H1 (cell line): ENCODE results near the gene CISH.

ENCODE experiments used
- ATF2 ChIP-seq: IDR thresholded peaks from 2 replicates; pipeline ENCODE4 v1.6.1; 2012; ENCODE audit warnings: low read length, inconsistent platforms
- EZH2 ChIP-seq: fragments of 200-600 bp; sonication (generic); IDR thresholded peaks from 2 replicates; pipeline ENCODE4 v1.7.1; 2012; ENCODE audit warnings: low read depth, mild to moderate bottlenecking, moderate library complexity, low read length, inconsistent platforms; ENCODE audit not compliant: severe bottlenecking
- GABPA ChIP-seq: IDR thresholded peaks from 2 replicates; pipeline ENCODE4 v1.6.1; 2011; ENCODE audit warnings: mild to moderate bottlenecking, low read length, moderate library complexity, borderline replicate concordance; ENCODE audit not compliant: insufficient read depth
- MAFK ChIP-seq: IDR thresholded peaks from 2 replicates; pipeline ENCODE4 v1.6.1; 2012; ENCODE audit warnings: low read depth, mild to moderate bottlenecking, improper control_type of control experiment, low read length
- PHF8 ChIP-seq: fragments of 200-600 bp; sonication (generic); conservative IDR thresholded peaks from 2 replicates; pipeline ENCODE4 v1.7.1; 2012; ENCODE audit warnings: low read depth, mild to moderate bottlenecking, inconsistent platforms, low read length, moderate library complexity
- POLR2A ChIP-seq, 2 experiments: IDR thresholded peaks; 1 replicate in 1 of 2; 2 replicates in 1 of 2; pipeline ENCODE4 v1.6.1; 2011; ENCODE audit warnings: low read depth in 2 of 2, low read length in 2 of 2, mild to moderate bottlenecking in 2 of 2; ENCODE audit errors: control extremely low read depth in 1 of 2
- POU5F1 ChIP-seq: IDR thresholded peaks from 2 replicates; pipeline ENCODE4 v1.6.1; 2011; ENCODE audit warnings: low read depth, mild to moderate bottlenecking, low read length, moderate library complexity
- RFX5 ChIP-seq: IDR thresholded peaks from 2 replicates; pipeline ENCODE4 v1.6.1; 2011; ENCODE audit warnings: low read depth, low read length, improper control_type of control experiment, borderline replicate concordance
- SIN3A ChIP-seq, 2 experiments: IDR thresholded peaks in 1 of 2; conservative IDR thresholded peaks in 1 of 2; 2 replicates each; pipeline ENCODE4 v1.6.1; 2011 to 2012; ENCODE audit warnings: low read length in 2 of 2, improper control_type of control experiment in 1 of 2, low read depth in 1 of 2, mild to moderate bottlenecking in 1 of 2
- SP2 ChIP-seq: IDR thresholded peaks from 2 replicates; pipeline ENCODE4 v1.6.1; 2012; ENCODE audit warnings: mild to moderate bottlenecking, low read length, inconsistent platforms
- TF ChIP-seq, protein P1 (sequence below), 3 experiments: IDR thresholded peaks; 1 replicate in 2 of 3; 2 replicates in 1 of 3; pipeline versions ENCODE4 v1.5.1 to v1.6.1; 2011; ENCODE audit warnings: low read length in 3 of 3, mild to moderate bottlenecking in 3 of 3, inconsistent platforms in 2 of 3, low read depth in 1 of 3, moderate library complexity in 1 of 3; ENCODE audit not compliant: insufficient read depth in 1 of 3; ENCODE audit errors: control extremely low read depth in 1 of 3

GRCh38 chr3:50581459-50581842 lies 30.1 kb downstream of the CISH start:
- TF ChIP-seq POU5F1 = no peak
- no peak for TF ChIP-seq POLR2A (IDR thresholded peaks at IDR 0.05; ENCODE audit: control extremely low read depth in 1 of 2, low read depth in 2 of 2, low read length in 2 of 2)
- TF ChIP-seq SIN3A (conservative IDR thresholded peaks at IDR 0.05 in 1 of 2, IDR thresholded peaks at IDR 0.05 in 1 of 2; ENCODE audit: low read depth in 1 of 2, low read length in 2 of 2) = no peak
- TF ChIP-seq SP2 = no peak
- TF ChIP-seq EZH2 = no peak
- no peak for TF ChIP-seq GABPA
- TF ChIP-seq, protein P1, sequence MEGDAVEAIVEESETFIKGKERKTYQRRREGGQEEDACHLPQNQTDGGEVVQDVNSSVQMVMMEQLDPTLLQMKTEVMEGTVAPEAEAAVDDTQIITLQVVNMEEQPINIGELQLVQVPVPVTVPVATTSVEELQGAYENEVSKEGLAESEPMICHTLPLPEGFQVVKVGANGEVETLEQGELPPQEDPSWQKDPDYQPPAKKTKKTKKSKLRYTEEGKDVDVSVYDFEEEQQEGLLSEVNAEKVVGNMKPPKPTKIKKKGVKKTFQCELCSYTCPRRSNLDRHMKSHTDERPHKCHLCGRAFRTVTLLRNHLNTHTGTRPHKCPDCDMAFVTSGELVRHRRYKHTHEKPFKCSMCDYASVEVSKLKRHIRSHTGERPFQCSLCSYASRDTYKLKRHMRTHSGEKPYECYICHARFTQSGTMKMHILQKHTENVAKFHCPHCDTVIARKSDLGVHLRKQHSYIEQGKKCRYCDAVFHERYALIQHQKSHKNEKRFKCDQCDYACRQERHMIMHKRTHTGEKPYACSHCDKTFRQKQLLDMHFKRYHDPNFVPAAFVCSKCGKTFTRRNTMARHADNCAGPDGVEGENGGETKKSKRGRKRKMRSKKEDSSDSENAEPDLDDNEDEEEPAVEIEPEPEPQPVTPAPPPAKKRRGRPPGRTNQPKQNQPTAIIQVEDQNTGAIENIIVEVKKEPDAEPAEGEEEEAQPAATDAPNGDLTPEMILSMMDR (IDR thresholded peaks at IDR 0.05; ENCODE audit: control extremely low read depth in 1 of 3, insufficient read depth in 1 of 3, low read depth in 1 of 3, low read length in 3 of 3) = no peak
- no peak for TF ChIP-seq ATF2
- TF ChIP-seq MAFK = no peak
- TF ChIP-seq RFX5 = no peak
- no peak for TF ChIP-seq PHF8
